GM12878 (cell line): ENCODE data around the gene TUBB. TPM values are rescaled to one million over a fixed set of nuclear protein-coding genes. Genes with fewer than 3 reads are reported as not detected.
A peak's percentile ranks its signal among the peaks of the same experiment; 100 is the strongest.

Source experiments
- ATAC-seq: fragments of 200-7000 bp; cut with Tn5 transposase; 3 replicates; pipeline ENCODE4 v1.9.1; 2020; ENCODE audit warnings: mild to moderate bottlenecking, moderate library complexity
- BruUV-seq: library from RNA; stranded (reverse); fragments of 400-500 nt; replicated peaks from 2 replicates; lab custom pipeline; 2021; lab: Mats Ljungman, UMichigan
- CTCF ChIA-PET: fragments of 300-600 bp; sonication (Branson Sonifier 250); formaldehyde crosslinking; extraction: SDS; loops from one replicate; lab custom pipeline; 2021; ENCODE audit warnings: inconsistent platforms; lab: Yijun Ruan, JAX
- POLR2A ChIA-PET: fragments of 350-600 bp; formaldehyde crosslinking; extraction: SDS; loops from one replicate; lab custom pipeline; 2021; ENCODE audit warnings: inconsistent platforms; lab: Charles Lee
- RAD21 ChIA-PET: fragments of 300-600 bp; sonication (Branson Sonifier 250); formaldehyde crosslinking; loops from one replicate; lab custom pipeline; 2023; ENCODE audit warnings: antibody characterized with exemption; ENCODE audit not compliant: unreplicated experiment; lab: Charles Lee
- SMC1A ChIA-PET: fragments of 300-600 bp; sonication (Branson Sonifier 250); formaldehyde crosslinking; loops from one replicate; lab custom pipeline; 2023; ENCODE audit not compliant: unreplicated experiment, uncharacterized antibody; lab: Charles Lee
- DNase-seq: peaks from one replicate; pipeline ENCODE4 v3.0.0-alpha.2; 2011; ENCODE audit warnings: low read depth, low spot score
- FAIRE-seq: peaks from 3 replicates; lab custom pipeline; 2011; peaks lifted over from hg19 to GRCh38; lab: Jason Lieb, UNC
- H2AFZ ChIP-seq: 2 replicates; pipeline ENCODE4 v1.6.0; 2011; ENCODE audit warnings: low read depth, low read length, control low read depth; ENCODE audit not compliant: control insufficient read depth
- H3K27ac ChIP-seq: 2 replicates; pipeline ENCODE4 v1.5.1; 2011; ENCODE audit warnings: control low read depth; ENCODE audit not compliant: control insufficient read depth, insufficient read depth
- H3K27me3 ChIP-seq, 2 experiments: replicated peaks in 1 of 2; 2 replicates each; pipeline versions ENCODE4 v1.6.0 to v1.6.1; 2011; ENCODE audit warnings: low read length in 1 of 2; ENCODE audit not compliant: control insufficient read depth in 2 of 2, insufficient read depth in 2 of 2
- H3K36me3 ChIP-seq, 2 experiments: 2 replicates each; pipeline ENCODE4 v1.5.1; 2011; ENCODE audit warnings: low read length in 1 of 2; ENCODE audit not compliant: control insufficient read depth in 2 of 2, insufficient read depth in 2 of 2
- H3K4me1 ChIP-seq: 2 replicates; pipeline ENCODE4 v1.6.1; 2011; ENCODE audit warnings: mild to moderate bottlenecking, low read length, moderate library complexity, mixed read lengths; ENCODE audit not compliant: control insufficient read depth, insufficient read depth
- H3K4me2 ChIP-seq: 2 replicates; pipeline ENCODE4 v1.6.0; 2011; ENCODE audit warnings: control low read depth; ENCODE audit not compliant: control insufficient read depth, insufficient read depth
- H3K4me3 ChIP-seq: fragments of 200-600 bp; sonication (generic); 2 replicates; pipeline ENCODE4 v1.5.1; 2016
- H3K79me2 ChIP-seq: 2 replicates; pipeline ENCODE4 v1.6.0; 2011; ENCODE audit warnings: low read length; ENCODE audit not compliant: control insufficient read depth, insufficient read depth
- H3K9ac ChIP-seq: 2 replicates; pipeline ENCODE4 v1.8.0; 2011; ENCODE audit warnings: low read length, control low read depth, mixed read lengths; ENCODE audit not compliant: control insufficient read depth, insufficient read depth
- H3K9me3 ChIP-seq: replicated peaks from 3 replicates; pipeline ENCODE4 v1.5.1; 2011; ENCODE audit warnings: mild to moderate bottlenecking, low read length; ENCODE audit not compliant: control insufficient read depth, insufficient read depth
- H4K20me1 ChIP-seq: 2 replicates; pipeline ENCODE4 v1.6.0; 2011; ENCODE audit not compliant: control insufficient read depth, insufficient read depth
- BMI1 ChIP-seq: fragments of 450-650 bp; IDR thresholded peaks from 2 replicates; pipeline ENCODE4 v1.6.1; 2016; ENCODE audit warnings: mild to moderate bottlenecking, moderate library complexity, borderline replicate concordance
- CHD4 ChIP-seq: fragments of 200-600 bp; sonication (generic); IDR thresholded peaks from 2 replicates; pipeline ENCODE4 v1.6.1; 2016; ENCODE audit warnings: mild to moderate bottlenecking
- FOXK2 ChIP-seq: fragments of 450-650 bp; IDR thresholded peaks from 2 replicates; pipeline ENCODE4 v1.6.1; 2017; ENCODE audit warnings: mild to moderate bottlenecking, moderate library complexity
- FOXM1 ChIP-seq: IDR thresholded peaks from 2 replicates; pipeline ENCODE4 v1.6.1; 2012; ENCODE audit warnings: low read depth, mild to moderate bottlenecking, inconsistent platforms, low read length, moderate library complexity
- GABPA ChIP-seq: IDR thresholded peaks from 2 replicates; pipeline ENCODE4 v1.6.1; 2014; ENCODE audit warnings: antibody characterized with exemption, low read depth, mild to moderate bottlenecking, inconsistent platforms
- LARP7 ChIP-seq: fragments of 450-650 bp; IDR thresholded peaks from 2 replicates; pipeline ENCODE4 v1.6.1; 2017; ENCODE audit warnings: mild to moderate bottlenecking
- NRF1 ChIP-seq: conservative IDR thresholded peaks from 2 replicates; pipeline ENCODE4 v1.6.1; 2011; ENCODE audit warnings: mild to moderate bottlenecking, low read depth, low read length, improper control_type of control experiment
- POLR2A ChIP-seq: IDR thresholded peaks from 2 replicates; pipeline ENCODE4 v1.6.1; 2011; ENCODE audit warnings: low read depth, mild to moderate bottlenecking, low read length
- RAD51 ChIP-seq: fragments of 450-650 bp; IDR thresholded peaks from 2 replicates; pipeline ENCODE4 v1.6.1; 2016; ENCODE audit warnings: moderate library complexity, mild to moderate bottlenecking, inconsistent platforms
- ZNF274 ChIP-seq: IDR thresholded peaks from one replicate; pipeline ENCODE4 v1.8.0; 2011; ENCODE audit not compliant: insufficient read length, insufficient read depth
- WGBS: methylation state at CpG from one replicate; pipeline ENCODE4 v1.1.6; 2016; ENCODE audit warnings: low lambda C conversion rate; ENCODE audit not compliant: insufficient replicate concordance, insufficient coverage; ENCODE audit errors: missing lambda C conversion rate; 5-methylcytosine and 5-hydroxymethylcytosine counted together
- in situ Hi-C: fragments of 300-500 bp; cut with MboI; formaldehyde crosslinking; loops from 9 replicates; pipeline ENCODE4 v1.14.3; 2018; ENCODE audit warnings: mixed read lengths
- intact Hi-C: fragments of 100-400 bp; cut with micrococcal nuclease; formaldehyde crosslinking; loops from one replicate; pipeline ENCODE4 v1.14.2; 2022; ENCODE audit not compliant: unreplicated experiment
- polyA plus RNA-seq, 11 experiments: library from polyadenylated mRNA; depleted of rRNA in 4 of 11; unstranded in 6 of 11; stranded (reverse) in 5 of 11; fragments of >200 nt; fragmentation: Nextera tagmentation in 4 of 11; fragmentation: Illumina TruSeq in 1 of 11; extraction: Ambion mirVana in 4 of 11; extraction: Trizol in 1 of 11; gene quantifications; 1 replicate in 1 of 11; 2 replicates in 10 of 11; pipeline versions ENCODE4 v1.2.1 to v1.2.3, GENCODE V29; 2011 to 2016; ENCODE audit warnings: inconsistent platforms in 2 of 11, missing spikeins in 2 of 11, low read depth in 1 of 11
- total RNA-seq, 4 experiments: library from RNA; depleted of rRNA in 3 of 4; stranded (reverse); fragments of >200 nt in 3 of 4; fragmentation: Illumina TruSeq in 1 of 4; extraction: Trizol in 1 of 4; gene quantifications; 2 replicates each; pipeline versions ENCODE4 v1.2.1 to v1.2.3, GENCODE V29; 2013 to 2021
- TF ChIP-seq, protein P1 (sequence below): fragments of 450-650 bp; IDR thresholded peaks from 2 replicates; pipeline ENCODE4 v1.6.1; 2017; ENCODE audit warnings: antibody characterized with exemption, mild to moderate bottlenecking, moderate library complexity
- TF ChIP-seq, protein P2 (sequence below): IDR thresholded peaks from 2 replicates; pipeline ENCODE4 v1.6.1; 2012; ENCODE audit warnings: low read depth, low read length, improper control_type of control experiment
- TF ChIP-seq, protein P3 (sequence below): IDR thresholded peaks from 2 replicates; pipeline ENCODE4 v1.6.1; 2011; ENCODE audit warnings: borderline replicate concordance, low read depth, mild to moderate bottlenecking, moderate library complexity, mixed read lengths, low read length; ENCODE audit not compliant: insufficient read depth; ENCODE audit errors: extremely low read length
- TF ChIP-seq, protein P4 (sequence below): fragments of 450-650 bp; IDR thresholded peaks from 2 replicates; pipeline ENCODE4 v1.6.1; 2017; ENCODE audit warnings: mild to moderate bottlenecking, low read depth, inconsistent platforms; ENCODE audit not compliant: poor library complexity, severe bottlenecking

The TUBB gene
- total and polyA plus RNA-seq, 10 of the 15 experiments (the other 5 are each of a cell fraction or from before 2014, with no cell fraction given): 1,039 to 3,052 (median 1,656) TPM

DNA sequence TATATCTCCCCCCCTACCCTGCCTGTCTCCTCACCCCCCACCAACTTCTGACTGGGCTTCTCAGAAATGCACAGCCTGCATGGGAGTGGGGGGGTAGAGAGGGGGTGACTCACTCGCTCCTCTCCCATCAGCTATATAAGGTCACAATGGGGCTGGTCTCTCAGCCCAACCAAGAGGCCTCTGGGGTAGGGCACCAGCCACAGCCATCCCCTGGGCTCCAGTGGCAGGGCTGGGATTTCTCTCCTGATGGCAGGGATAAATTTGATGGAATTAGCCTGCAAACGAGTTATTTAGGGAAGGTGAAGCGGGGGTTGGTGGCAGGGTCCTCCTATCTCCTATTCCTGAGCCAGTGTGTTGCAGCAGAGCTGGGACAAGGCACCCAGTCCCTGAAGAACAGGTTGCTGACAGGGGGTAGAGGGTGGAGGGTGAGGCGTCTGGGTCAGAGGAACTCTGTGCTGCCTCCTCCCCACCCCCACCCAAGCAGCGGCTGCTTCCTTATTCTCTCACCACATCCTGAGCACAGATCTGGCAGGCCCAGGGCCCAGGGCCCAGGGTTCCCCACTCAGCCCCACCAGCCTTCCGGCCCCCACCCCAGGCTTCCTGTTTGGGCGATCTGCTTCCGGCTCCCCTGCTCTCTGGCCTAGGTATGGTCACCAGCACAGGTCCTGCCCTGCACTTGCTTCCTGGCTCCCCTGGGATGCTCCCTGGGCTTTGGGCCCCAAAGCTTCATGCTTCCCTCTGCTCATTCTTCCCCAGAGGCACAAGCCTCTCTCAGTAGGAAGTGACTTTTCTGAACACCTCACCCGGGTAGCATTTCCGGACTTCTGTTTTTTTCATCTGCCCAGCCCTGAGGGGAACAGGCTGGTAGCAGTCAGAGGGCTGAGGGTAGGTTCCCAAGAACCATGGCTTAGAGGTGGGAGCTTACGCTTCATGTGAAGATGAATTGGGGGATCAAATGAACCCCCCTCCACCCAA, 37.7 kb upstream of the TUBB start:
- peak overlapping the region; percentile 75 for H3K9ac ChIP-seq
- FAIRE-seq (peak; percentile 23), ATAC-seq (peak; percentile 45), DNase-seq (peak; percentile 70)
- intact Hi-C loops (loop anchor here (1.0 to 5.0 kb wide), 3 partner anchors 35 to 195 kb away; partner anchors contain the start of gene MDC1), in situ Hi-C loops (loop anchor here (5.0 kb wide), 2 partner anchors 35 to 140 kb away; partner anchors contain the start of gene MDC1)
- H3K4me3 ChIP-seq: peak overlapping the region; percentile 100
- RAD21 ChIA-PET: interaction anchor here (0.8 to 14.2 kb wide), 8 partner anchors 8 to 197 kb away, joined by 3 to 232 read pairs (median 4); partner anchors contain the start of genes MDC1, NRM and TUBB
- 3% methylated on average over 11 of the region's 11 CpGs for WGBS
- H3K4me2 ChIP-seq: peak overlapping the region; percentile 89
- no TSS peak for BruUV-seq
- no peaks in the 10 kb centered on the region for H3K27me3 ChIP-seq
- SMC1A ChIA-PET: interaction anchor here (1.3 to 11.3 kb wide), 3 partner anchors 32 to 231 kb away, joined by 3 to 265 read pairs (median 4); partner anchors contain the start of genes MDC1, TUBB and VARS2
- H3K36me3 ChIP-seq: peaks cover 2 to 12% of the 10 kb centered on the region in 2 experiments; a peak in 3 of 4 replicates
- H4K20me1 ChIP-seq: peaks cover 5% of the 10 kb centered on the region; the same call in 1 of the 2 replicates
- no peaks in the 10 kb centered on the region for H3K9me3 ChIP-seq
- POLR2A ChIA-PET: interaction anchor here (0.6 to 9.5 kb wide), 8 partner anchors 7 to 195 kb away, joined by 3 to 200 read pairs (median 6); partner anchors contain the start of genes DHX16, MDC1, NRM and TUBB
- peak overlapping the region; percentile 49 for H2AFZ ChIP-seq
- peaks cover 8% of the 10 kb centered on the region for H3K4me1 ChIP-seq
- peaks cover 90% of the 10 kb centered on the region for H3K79me2 ChIP-seq
- CTCF ChIA-PET: interaction anchor here (0.7 to 9.5 kb wide), 3 partner anchors 43 to 150 kb away, joined by 3 to 487 read pairs (median 3); partner anchors contain the start of genes MDC1 and TUBB
- peak overlapping the region; percentile 94 for H3K27ac ChIP-seq
- 0 out of 2 replicates have a peak, but pooled peaks have one; percentile 12 for TF ChIP-seq FOXK2
- TF ChIP-seq, protein P1, sequence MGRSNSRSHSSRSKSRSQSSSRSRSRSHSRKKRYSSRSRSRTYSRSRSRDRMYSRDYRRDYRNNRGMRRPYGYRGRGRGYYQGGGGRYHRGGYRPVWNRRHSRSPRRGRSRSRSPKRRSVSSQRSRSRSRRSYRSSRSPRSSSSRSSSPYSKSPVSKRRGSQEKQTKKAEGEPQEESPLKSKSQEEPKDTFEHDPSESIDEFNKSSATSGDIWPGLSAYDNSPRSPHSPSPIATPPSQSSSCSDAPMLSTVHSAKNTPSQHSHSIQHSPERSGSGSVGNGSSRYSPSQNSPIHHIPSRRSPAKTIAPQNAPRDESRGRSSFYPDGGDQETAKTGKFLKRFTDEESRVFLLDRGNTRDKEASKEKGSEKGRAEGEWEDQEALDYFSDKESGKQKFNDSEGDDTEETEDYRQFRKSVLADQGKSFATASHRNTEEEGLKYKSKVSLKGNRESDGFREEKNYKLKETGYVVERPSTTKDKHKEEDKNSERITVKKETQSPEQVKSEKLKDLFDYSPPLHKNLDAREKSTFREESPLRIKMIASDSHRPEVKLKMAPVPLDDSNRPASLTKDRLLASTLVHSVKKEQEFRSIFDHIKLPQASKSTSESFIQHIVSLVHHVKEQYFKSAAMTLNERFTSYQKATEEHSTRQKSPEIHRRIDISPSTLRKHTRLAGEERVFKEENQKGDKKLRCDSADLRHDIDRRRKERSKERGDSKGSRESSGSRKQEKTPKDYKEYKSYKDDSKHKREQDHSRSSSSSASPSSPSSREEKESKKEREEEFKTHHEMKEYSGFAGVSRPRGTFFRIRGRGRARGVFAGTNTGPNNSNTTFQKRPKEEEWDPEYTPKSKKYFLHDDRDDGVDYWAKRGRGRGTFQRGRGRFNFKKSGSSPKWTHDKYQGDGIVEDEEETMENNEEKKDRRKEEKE: no peak
- no peak for TF ChIP-seq ZNF274
- no peak for TF ChIP-seq BMI1
- TF ChIP-seq, protein P2, sequence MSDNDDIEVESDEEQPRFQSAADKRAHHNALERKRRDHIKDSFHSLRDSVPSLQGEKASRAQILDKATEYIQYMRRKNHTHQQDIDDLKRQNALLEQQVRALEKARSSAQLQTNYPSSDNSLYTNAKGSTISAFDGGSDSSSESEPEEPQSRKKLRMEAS: peak; percentile 35; the same call in 1 of the 2 replicates
- TF ChIP-seq POLR2A: peak; percentile 80
- TF ChIP-seq CHD4: no peak
- TF ChIP-seq, protein P3, sequence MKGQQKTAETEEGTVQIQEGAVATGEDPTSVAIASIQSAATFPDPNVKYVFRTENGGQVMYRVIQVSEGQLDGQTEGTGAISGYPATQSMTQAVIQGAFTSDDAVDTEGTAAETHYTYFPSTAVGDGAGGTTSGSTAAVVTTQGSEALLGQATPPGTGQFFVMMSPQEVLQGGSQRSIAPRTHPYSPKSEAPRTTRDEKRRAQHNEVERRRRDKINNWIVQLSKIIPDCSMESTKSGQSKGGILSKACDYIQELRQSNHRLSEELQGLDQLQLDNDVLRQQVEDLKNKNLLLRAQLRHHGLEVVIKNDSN: no peak
- TF ChIP-seq, protein P4, sequence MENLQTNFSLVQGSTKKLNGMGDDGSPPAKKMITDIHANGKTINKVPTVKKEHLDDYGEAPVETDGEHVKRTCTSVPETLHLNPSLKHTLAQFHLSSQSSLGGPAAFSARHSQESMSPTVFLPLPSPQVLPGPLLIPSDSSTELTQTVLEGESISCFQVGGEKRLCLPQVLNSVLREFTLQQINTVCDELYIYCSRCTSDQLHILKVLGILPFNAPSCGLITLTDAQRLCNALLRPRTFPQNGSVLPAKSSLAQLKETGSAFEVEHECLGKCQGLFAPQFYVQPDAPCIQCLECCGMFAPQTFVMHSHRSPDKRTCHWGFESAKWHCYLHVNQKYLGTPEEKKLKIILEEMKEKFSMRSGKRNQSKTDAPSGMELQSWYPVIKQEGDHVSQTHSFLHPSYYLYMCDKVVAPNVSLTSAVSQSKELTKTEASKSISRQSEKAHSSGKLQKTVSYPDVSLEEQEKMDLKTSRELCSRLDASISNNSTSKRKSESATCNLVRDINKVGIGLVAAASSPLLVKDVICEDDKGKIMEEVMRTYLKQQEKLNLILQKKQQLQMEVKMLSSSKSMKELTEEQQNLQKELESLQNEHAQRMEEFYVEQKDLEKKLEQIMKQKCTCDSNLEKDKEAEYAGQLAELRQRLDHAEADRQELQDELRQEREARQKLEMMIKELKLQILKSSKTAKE: no peak
- no peak for TF ChIP-seq GABPA
- TF ChIP-seq RAD51: no peak
- no peak for TF ChIP-seq FOXM1
- peak; percentile 69 for TF ChIP-seq LARP7
- TF ChIP-seq NRF1: no peak
